Colonic mucosa (tissue), 4 donors: ENCODE results near the gene SLC5A10. TPM values are rescaled to one million over a fixed set of nuclear protein-coding genes. Genes with fewer than 3 reads are reported as not detected.
A peak's percentile ranks its signal among the peaks of the same experiment; 100 is the strongest.
"Not testable (repeated sequence)": the region's sequence is repeated elsewhere in the genome, so short reads cannot be mapped to it uniquely, and the experiment has no call there.

Experiments used
- DNase-seq: peaks from one replicate; pipeline ENCODE4 v3.0.0-alpha.2; 2020
- H3K27ac ChIP-seq: fragments of 200-600 bp; one replicate; pipeline ENCODE4 v1.8.0; 2021
- H3K27me3 ChIP-seq: fragments of 200-600 bp; one replicate; pipeline ENCODE4 v1.8.0; 2021
- H3K36me3 ChIP-seq: fragments of 200-600 bp; one replicate; pipeline ENCODE4 v1.8.0; 2021
- H3K4me1 ChIP-seq: fragments of 200-600 bp; one replicate; pipeline ENCODE4 v1.8.0; 2021; ENCODE audit warnings: mild to moderate bottlenecking
- H3K4me3 ChIP-seq: fragments of 200-600 bp; one replicate; pipeline ENCODE4 v1.8.0; 2021
- H3K9ac ChIP-seq, 2 donors: one replicate each; pipeline ENCODE4 v1.7.0; 2013; ENCODE audit warnings: control low read depth in 2 of 2, low read depth in 2 of 2, low read length in 2 of 2
- H3K9me3 ChIP-seq: fragments of 200-600 bp; one replicate; pipeline ENCODE4 v1.8.0; 2021
- intact Hi-C: fragments of 100-400 bp; cut with DNase I; formaldehyde crosslinking; loops from one replicate; pipeline ENCODE4 v1.14.1; 2022
- total RNA-seq, 2 donors: library from RNA; stranded (reverse); fragmentation: NEBNext Ultra II Directional in 1 of 2; extraction: Animal tissue kit (Norgen Biotek cat#: 25700) in 1 of 2; gene quantifications; one replicate each; pipeline ENCODE4 v1.2.1, GENCODE V29; 2021
- donor health status: healthy.
- donor health status: DM: no; HTN: no; CAD: no.
- donor health status: DM: no; HTN: no; CAD: no.

SLC5A10 gene
- total RNA-seq, 2 donors from 2014 or later, result 0.16 TPM; not detected in 1

DNA sequence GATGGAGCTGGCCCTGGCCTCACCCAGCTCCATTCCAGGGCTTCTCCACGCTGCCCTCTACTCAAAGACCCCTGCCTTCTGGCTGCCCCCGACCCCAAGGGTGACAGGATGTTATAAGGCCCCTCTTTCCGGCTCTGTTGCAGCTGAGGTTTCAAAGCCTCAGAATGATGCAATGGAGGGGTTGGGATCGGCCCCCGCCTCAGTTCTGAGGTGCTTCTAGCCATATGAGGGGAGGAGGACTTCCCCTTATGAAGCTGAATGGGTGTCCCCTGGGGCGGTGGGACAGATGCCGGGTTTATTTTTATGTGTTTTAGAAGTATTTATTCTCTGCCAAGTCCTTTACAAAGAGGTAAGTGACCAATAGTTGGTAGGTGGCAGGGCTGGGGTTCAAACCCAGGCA is 96.9 kb downstream of the SLC5A10 start:
- H3K36me3 ChIP-seq, H3K27me3 ChIP-seq, intact Hi-C loops, H3K4me1 ChIP-seq, H3K4me3 ChIP-seq, H3K9me3 ChIP-seq, H3K9ac ChIP-seq, DNase-seq, H3K27ac ChIP-seq: not testable (repeated sequence)

DNA sequence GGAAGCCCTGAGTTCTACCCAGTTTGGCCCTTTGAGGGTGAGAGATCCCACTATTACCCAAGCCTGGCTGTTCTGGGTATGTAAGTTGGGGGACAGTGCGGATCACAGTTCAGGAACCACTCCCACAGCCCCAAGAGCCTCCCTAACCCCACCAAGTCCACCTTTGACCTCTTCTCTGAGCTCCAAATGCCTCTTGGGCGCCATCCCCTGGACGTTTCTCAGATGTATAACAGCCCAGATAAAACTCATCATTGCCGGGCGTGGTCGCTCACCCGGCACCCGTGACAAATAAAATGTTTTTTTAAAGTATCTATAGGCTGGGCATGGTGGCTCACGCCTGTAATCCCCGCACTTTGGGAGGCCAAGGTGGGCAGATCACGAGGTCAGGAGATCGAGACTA is 103.5 kb downstream of the SLC5A10 start:
- H3K9ac ChIP-seq, H3K27me3 ChIP-seq, H3K9me3 ChIP-seq, H3K36me3 ChIP-seq, H3K4me3 ChIP-seq, DNase-seq, intact Hi-C loops, H3K4me1 ChIP-seq, H3K27ac ChIP-seq: not testable (repeated sequence)

- H3K36me3 ChIP-seq, H3K9me3 ChIP-seq, H3K27ac ChIP-seq, intact Hi-C loops, H3K27me3 ChIP-seq, H3K4me1 ChIP-seq, H3K9ac ChIP-seq, H3K4me3 ChIP-seq: not testable (repeated sequence)
- DNase-seq, result peak; percentile 40
Measured at GRCh38 chr17:19062009-19062717, 110.2 kb downstream of the SLC5A10 start.

GRCh38 chr17:19062718-19063325 is 110.9 kb downstream of the SLC5A10 start:
- H3K27ac ChIP-seq, H3K4me3 ChIP-seq, H3K27me3 ChIP-seq, H3K4me1 ChIP-seq, intact Hi-C loops, DNase-seq, H3K36me3 ChIP-seq, H3K9me3 ChIP-seq, H3K9ac ChIP-seq: not testable (repeated sequence)

DNA sequence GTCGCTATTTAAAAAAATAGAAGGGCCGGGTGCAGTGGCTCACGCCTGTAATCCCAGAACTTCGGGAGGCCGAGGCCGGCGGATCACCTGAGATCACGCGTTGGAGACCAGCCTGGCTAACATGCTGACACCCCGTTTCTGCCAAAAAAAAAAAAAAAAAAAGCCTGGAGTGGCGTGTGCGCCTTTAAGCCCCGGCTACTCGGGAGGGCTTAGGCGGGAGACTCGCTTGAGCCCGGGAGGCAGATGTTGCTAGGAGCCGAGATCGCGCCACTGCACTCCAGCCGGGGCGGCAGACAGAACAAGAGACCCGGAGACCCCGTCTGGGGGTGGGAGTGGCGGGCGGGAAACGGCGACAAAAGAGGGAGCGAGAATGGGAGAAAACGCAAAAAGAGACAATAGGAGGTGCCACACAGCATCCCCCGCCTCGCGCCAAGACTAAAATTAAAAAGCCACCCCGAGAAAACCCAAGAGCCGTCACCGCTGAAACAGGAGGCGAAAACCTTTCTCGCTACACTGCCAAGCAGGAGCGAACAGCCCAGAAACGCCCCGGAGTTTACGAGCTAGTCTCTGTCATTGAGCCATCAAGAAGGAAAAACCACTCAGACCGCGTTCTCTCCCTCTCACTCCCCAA is 111.5 kb downstream of the SLC5A10 start:
- H3K27me3 ChIP-seq, H3K9ac ChIP-seq, H3K4me1 ChIP-seq, intact Hi-C loops, H3K36me3 ChIP-seq, H3K9me3 ChIP-seq, H3K4me3 ChIP-seq: not testable (repeated sequence)
- H3K27ac ChIP-seq, result peak overlapping the region; percentile 47
- peak; percentile 90 for DNase-seq

DNA sequence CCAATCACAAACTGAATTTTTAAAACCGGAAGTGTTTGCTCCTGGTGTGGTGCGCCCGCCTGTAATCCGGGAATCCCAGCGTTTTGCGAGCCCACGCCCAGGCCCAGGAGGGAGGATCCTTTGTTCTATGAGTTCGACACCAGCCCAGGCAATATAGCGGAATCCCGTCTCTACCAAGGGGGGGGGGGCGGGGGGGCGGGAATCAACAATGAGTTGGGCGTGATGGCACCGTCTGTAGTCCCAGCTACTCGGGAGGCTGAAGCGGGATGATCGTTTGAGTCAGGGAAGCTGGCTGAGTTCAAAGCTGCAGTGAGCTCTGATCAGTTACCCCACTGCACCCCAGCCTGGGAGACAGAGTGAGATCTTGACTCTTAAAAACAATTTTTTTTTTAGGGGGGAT is 112.4 kb downstream of the SLC5A10 start:
- H3K9me3 ChIP-seq, H3K36me3 ChIP-seq, H3K27ac ChIP-seq, H3K27me3 ChIP-seq, H3K9ac ChIP-seq, H3K4me1 ChIP-seq, intact Hi-C loops, H3K4me3 ChIP-seq: not testable (repeated sequence)
- DNase-seq, result peak; percentile 20

GRCh38 chr17:19070318-19071168 is 118.6 kb downstream of the SLC5A10 start:
- H3K27ac ChIP-seq, H3K9ac ChIP-seq, intact Hi-C loops, H3K27me3 ChIP-seq, H3K9me3 ChIP-seq, H3K36me3 ChIP-seq, H3K4me1 ChIP-seq, DNase-seq, H3K4me3 ChIP-seq: not testable (repeated sequence)

Other genes with a start within 250 kb of the SLC5A10 start
- gene FBXW10, start 208.1 kb upstream of the SLC5A10 start, total RNA-seq, result not detected
- gene TVP23B, start 171.0 kb upstream of the SLC5A10 start, total RNA-seq, result 10 to 100 TPM; 36.8 to 53.1 TPM
- 10 to 100 TPM; 34.8 to 35.9 TPM for gene PRPSAP2, start 94.0 kb upstream of the SLC5A10 start, total RNA-seq
- gene FAM83G, start 52.6 kb downstream of the SLC5A10 start, total RNA-seq, result 10 to 100 TPM; 24.4 to 24.8 TPM
- gene GRAP, start 94.8 kb downstream of the SLC5A10 start, total RNA-seq, result 1 to 10 TPM in 1 of 2 donors, under 1 TPM in 1; 0.93 to 1.1 TPM
- 1 to 10 TPM in 1 of 2 donors, under 1 TPM in 1; 0.35 to 1.1 TPM for gene GRAPL, start 175.4 kb downstream of the SLC5A10 start, total RNA-seq